ENCODE data around the gene GEMIN8. TPM values are rescaled to one million over a fixed set of nuclear protein-coding genes. Genes with fewer than 3 reads are reported as not detected.

GEMIN8 gene
- total RNA-seq, 2 experiments from 2014 or later: 23.2 to 25.6 TPM

- Histone ChIP-seq H3K79me2 (ENCODE audit: insufficient read depth, low read depth, low read length) (no peaks in the 10 kb centered on the region), H3K36me3 (ENCODE audit: insufficient read depth, low read length) (no peaks in the 10 kb centered on the region), H3K4me3 (ENCODE audit: low read depth, low read length, poor library complexity, severe bottlenecking) (no peak overlapping the region), H4K20me1 (ENCODE audit: insufficient read depth, low read length) (no peaks in the 10 kb centered on the region), H3K9me3 (ENCODE audit: low read length) (no peaks in the 10 kb centered on the region), H3K4me1 (ENCODE audit: insufficient read depth, low read length, poor library complexity, severe bottlenecking) (no peaks in the 10 kb centered on the region), H2AFZ (ENCODE audit: low read length) (no peak overlapping the region), H3K9me2 (ENCODE audit: insufficient read depth, low read length) (no peaks in the 10 kb centered on the region), H3K4me2 (ENCODE audit: low read length) (no peak overlapping the region), H3K27ac (ENCODE audit: low read depth, low read length, poor library complexity, severe bottlenecking) (no peak overlapping the region)
- ChIA-PET CTCF (ENCODE audit: unreplicated experiment) (no interaction called here), POLR2A (interaction anchor here (0.7 kb wide), 1 partner anchor 677 kb away, joined by 3 read pairs; no protein-coding TSS in a partner anchor)
- no TSS peak for BruUV-seq (replicated peaks)
- TF ChIP-seq CTCF (conservative IDR thresholded peaks at IDR 0.05; ENCODE audit: low read length) (no peak), EZH2phosphoT487 (IDR thresholded peaks at IDR 0.05; ENCODE audit: borderline replicate concordance, low read depth, low read length) (no peak)
- intact Hi-C loops (cut with micrococcal nuclease; ENCODE audit: unreplicated experiment): no loop called here
- DNase-seq (ENCODE audit: low spot score): no peak
Observed at GRCh38 chrX:13956998-13957397, 72.7 kb downstream of the GEMIN8 start.

Other genes starting within 250 kb of the GEMIN8 start
- not detected in 2 replicates for gene GPM6B, start 212.8 kb downstream of the GEMIN8 start, total RNA-seq (2014; rRNA removed; shearing (Covaris generic))
- gene GPM6B, start 212.8 kb downstream of the GEMIN8 start, total RNA-seq (2022): not detected in 2 replicates

All from OCI-LY7 (cell line).